H1 (cell line): ENCODE measurements around the gene RAB25. TPM values are rescaled to one million over a fixed set of nuclear protein-coding genes. Genes with fewer than 3 reads are reported as not detected.

ENCODE experiments used
- CTCF ChIA-PET: fragments of 300-600 bp; sonication (Branson Sonifier 250); formaldehyde crosslinking; loops from one replicate; lab custom pipeline; 2021; ENCODE audit not compliant: partially characterized antibody; lab: Charles Lee
- POLR2A ChIA-PET: fragments of 300-600 bp; sonication (Branson Sonifier 250); formaldehyde crosslinking; loops from one replicate; lab custom pipeline; 2021; ENCODE audit warnings: inconsistent platforms; ENCODE audit not compliant: partially characterized antibody; lab: Charles Lee
- DNase-seq, 2 experiments: peaks; one replicate each; pipeline versions ENCODE4 v3.0.0 to v3.0.0-alpha.2; 2010 to 2022; ENCODE audit warnings: low spot score in 2 of 2, low read depth in 1 of 2, mixed read lengths in 1 of 2
- FAIRE-seq: peaks from 2 replicates; lab custom pipeline; 2011; peaks lifted over from hg19 to GRCh38; lab: Jason Lieb, UNC
- H2AFZ ChIP-seq: 2 replicates; pipeline ENCODE4 v1.8.1; 2012; ENCODE audit warnings: low read length, inconsistent platforms
- H2AK5ac ChIP-seq: 2 replicates; pipeline ENCODE4 v1.6.1; 2013; ENCODE audit warnings: low read depth, low read length
- H2BK120ac ChIP-seq: replicated peaks from 2 replicates; pipeline ENCODE3; 2013; ENCODE audit warnings: low read depth, low read length, inconsistent platforms
- H2BK12ac ChIP-seq: 2 replicates; pipeline ENCODE4 v1.6.1; 2013; ENCODE audit warnings: low read depth, low read length
- H2BK15ac ChIP-seq: 2 replicates; pipeline ENCODE4 v1.6.1; 2013; ENCODE audit warnings: low read length
- H2BK20ac ChIP-seq: 2 replicates; pipeline ENCODE4 v1.6.1; 2013; ENCODE audit warnings: low read length
- H2BK5ac ChIP-seq: 2 replicates; pipeline ENCODE4 v1.6.1; 2013; ENCODE audit warnings: low read depth, low read length
- H3K14ac ChIP-seq: 2 replicates; pipeline ENCODE4 v1.6.1; 2013; ENCODE audit warnings: inconsistent platforms; ENCODE audit not compliant: insufficient read length
- H3K18ac ChIP-seq: 2 replicates; pipeline ENCODE4 v1.6.1; 2013; ENCODE audit warnings: low read length; ENCODE audit errors: extremely low read depth
- H3K23ac ChIP-seq: 2 replicates; pipeline ENCODE4 v1.6.1; 2013; ENCODE audit warnings: inconsistent platforms; ENCODE audit not compliant: insufficient read length
- H3K23me2 ChIP-seq: 2 replicates; pipeline ENCODE4 v1.6.1; 2013; ENCODE audit warnings: low read depth, low read length
- H3K27ac ChIP-seq: 2 replicates; pipeline ENCODE4 v1.6.1; 2011; ENCODE audit warnings: low read depth, low read length, inconsistent platforms
- H3K27me3 ChIP-seq, 4 experiments: replicated peaks in 1 of 4; 1 replicate in 1 of 4; 2 replicates in 3 of 4; pipeline versions ENCODE4 v1.6.1 to v1.8.1; 2011 to 2013; ENCODE audit warnings: low read length in 3 of 4, mild to moderate bottlenecking in 3 of 4, inconsistent platforms in 2 of 4, mixed read lengths in 2 of 4, moderate library complexity in 1 of 4; ENCODE audit not compliant: control insufficient read depth in 3 of 4, insufficient read depth in 3 of 4; ENCODE audit errors: extremely low read depth in 1 of 4
- H3K36me3 ChIP-seq, 4 experiments: 2 replicates each; pipeline versions ENCODE4 v1.6.1 to v1.8.1; 2011 to 2013; ENCODE audit warnings: mild to moderate bottlenecking in 4 of 4, low read length in 3 of 4, moderate library complexity in 2 of 4, control low read depth in 1 of 4, inconsistent platforms in 1 of 4; ENCODE audit not compliant: insufficient read depth in 4 of 4, control insufficient read depth in 2 of 4
- H3K4ac ChIP-seq: replicated peaks from 2 replicates; pipeline ENCODE3; 2013; ENCODE audit warnings: low read length, low read depth, mixed read lengths, inconsistent platforms; ENCODE audit not compliant: insufficient read length
- H3K4me1 ChIP-seq, 4 experiments: replicated peaks in 1 of 4; 1 replicate in 1 of 4; 2 replicates in 3 of 4; pipeline versions ENCODE4 v1.6.1 to v1.8.1; 2011 to 2013; ENCODE audit warnings: low read length in 3 of 4, inconsistent platforms in 2 of 4, mixed read lengths in 1 of 4; ENCODE audit not compliant: insufficient read depth in 4 of 4, control insufficient read depth in 3 of 4
- H3K4me2 ChIP-seq, 2 experiments: 2 replicates each; pipeline versions ENCODE4 v1.6.1 to v1.8.1; 2011 to 2013; ENCODE audit warnings: low read depth in 2 of 2, low read length in 2 of 2, control low read depth in 1 of 2, inconsistent platforms in 1 of 2, mild to moderate bottlenecking in 1 of 2; ENCODE audit not compliant: insufficient read depth in 1 of 2
- H3K4me3 ChIP-seq, 4 experiments: fragments of 200-600, 300-600 bp in 1 of 4; sonication (generic), shearing (Covaris generic), sonication (Bioruptor Twin) in 1 of 4; 2 replicates each; pipeline versions ENCODE4 v1.5.1 to v1.8.1; 2011 to 2016; ENCODE audit warnings: low read length in 4 of 4, low read depth in 3 of 4, control low read depth in 2 of 4, inconsistent platforms in 2 of 4, mild to moderate bottlenecking in 2 of 4, mixed read lengths in 1 of 4, moderate library complexity in 1 of 4; ENCODE audit not compliant: insufficient read depth in 2 of 4; ENCODE audit errors: extremely low read depth in 1 of 4
- H3K56ac ChIP-seq: replicated peaks from 2 replicates; pipeline ENCODE3; 2013; ENCODE audit warnings: low read depth, mild to moderate bottlenecking, mixed read lengths, low read length, inconsistent platforms; ENCODE audit not compliant: insufficient read length
- H3K79me1 ChIP-seq: 2 replicates; pipeline ENCODE4 v1.6.1; 2013; ENCODE audit warnings: low read depth, low read length, control low read depth
- H3K79me2 ChIP-seq, 2 experiments: 2 replicates each; pipeline versions ENCODE4 v1.6.1 to v1.8.1; 2012 to 2013; ENCODE audit warnings: low read length in 2 of 2, mild to moderate bottlenecking in 2 of 2, inconsistent platforms in 1 of 2; ENCODE audit not compliant: insufficient read depth in 2 of 2, control insufficient read depth in 1 of 2
- H3K9ac ChIP-seq, 4 experiments: replicated peaks in 1 of 4; 1 replicate in 1 of 4; 2 replicates in 3 of 4; pipeline versions ENCODE4 v1.6.1 to v1.8.1; 2011 to 2013; ENCODE audit warnings: low read depth in 3 of 4, low read length in 3 of 4, control low read depth in 2 of 4, mild to moderate bottlenecking in 2 of 4, moderate library complexity in 2 of 4, inconsistent platforms in 1 of 4; ENCODE audit errors: extremely low read depth in 1 of 4
- H3K9me3 ChIP-seq, 2 experiments: 2 replicates each; pipeline versions ENCODE4 v1.6.1 to v1.8.1; 2012 to 2013; ENCODE audit warnings: mild to moderate bottlenecking in 2 of 2, moderate library complexity in 2 of 2, control low read depth in 1 of 2, inconsistent platforms in 1 of 2, low read depth in 1 of 2, low read length in 1 of 2, mixed read lengths in 1 of 2; ENCODE audit not compliant: insufficient read depth in 2 of 2
- H4K20me1 ChIP-seq, 2 experiments: replicated peaks in 1 of 2; 2 replicates each; pipeline versions ENCODE3 to v1.8.1; 2011 to 2013; ENCODE audit warnings: inconsistent platforms in 2 of 2, low read length in 2 of 2, mild to moderate bottlenecking in 1 of 2; ENCODE audit not compliant: insufficient read depth in 2 of 2, control insufficient read depth in 1 of 2
- H4K5ac ChIP-seq: 2 replicates; pipeline ENCODE4 v1.6.1; 2013; ENCODE audit warnings: low read length, low read depth, mixed read lengths, inconsistent platforms; ENCODE audit not compliant: insufficient read length
- H4K8ac ChIP-seq: 2 replicates; pipeline ENCODE4 v1.8.0; 2013; ENCODE audit warnings: mild to moderate bottlenecking, moderate library complexity, low read length, inconsistent platforms; ENCODE audit not compliant: insufficient read depth; ENCODE audit errors: extremely low read depth
- H4K91ac ChIP-seq: replicated peaks from 2 replicates; pipeline ENCODE3; 2013; ENCODE audit warnings: low read length, mixed read lengths, inconsistent platforms; ENCODE audit not compliant: insufficient read length
- BRCA1 ChIP-seq: IDR thresholded peaks from 2 replicates; pipeline ENCODE4 v1.6.1; 2012; ENCODE audit warnings: low read depth, low read length, improper control_type of control experiment
- CREB1 ChIP-seq: IDR thresholded peaks from 2 replicates; pipeline ENCODE4 v1.6.1; 2012; ENCODE audit warnings: inconsistent platforms
- KDM1A ChIP-seq: fragments of 200-600, 300-600 bp; sonication (generic); IDR thresholded peaks from 2 replicates; pipeline ENCODE4 v1.7.1; 2016; ENCODE audit warnings: mild to moderate bottlenecking, low read length, borderline replicate concordance
- PHF8 ChIP-seq: fragments of 200-600 bp; sonication (generic); conservative IDR thresholded peaks from 2 replicates; pipeline ENCODE4 v1.7.1; 2012; ENCODE audit warnings: low read depth, mild to moderate bottlenecking, inconsistent platforms, low read length, moderate library complexity
- POLR2AphosphoS5 ChIP-seq: IDR thresholded peaks from 2 replicates; pipeline ENCODE4 v1.6.1; 2011; ENCODE audit warnings: low read depth, low read length
- RAD21 ChIP-seq, 2 experiments: IDR thresholded peaks in 1 of 2; conservative IDR thresholded peaks in 1 of 2; 2 replicates each; pipeline ENCODE4 v1.6.1; 2011; ENCODE audit warnings: low read depth in 2 of 2, low read length in 2 of 2, improper control_type of control experiment in 1 of 2, inconsistent platforms in 1 of 2, mild to moderate bottlenecking in 1 of 2, moderate library complexity in 1 of 2
- SRF ChIP-seq: IDR thresholded peaks from 2 replicates; pipeline ENCODE4 v1.6.1; 2011; ENCODE audit warnings: mild to moderate bottlenecking, low read depth, low read length, moderate library complexity
- WGBS, 2 experiments: shearing (Covaris generic) in 1 of 2; methylation state at CpG; one replicate each; pipeline versions ENCODE4 v1.1.6 to v1.1.7; 2013 to 2015; ENCODE audit warnings: low lambda C conversion rate in 2 of 2, mixed read lengths in 2 of 2, inconsistent platforms in 1 of 2, low coverage in 1 of 2, missing lambda C conversion rate in 1 of 2; ENCODE audit not compliant: insufficient replicate concordance in 2 of 2, insufficient coverage in 1 of 2, insufficient read length in 1 of 2; ENCODE audit errors: extremely low coverage in 1 of 2, missing lambda C conversion rate in 1 of 2; 5-methylcytosine and 5-hydroxymethylcytosine counted together
- long read RNA-seq, 2 experiments: library from RNA in 1 of 2; library from capped mRNA in 1 of 2; stranded (forward); transcript quantifications; one replicate each; pipeline ENCODE4 v2.0.0, GENCODE V29; 2021; ENCODE audit warnings: inconsistent platforms in 1 of 2
- polyA minus RNA-seq, 3 experiments: library from RNA; depleted of rRNA, polyadenylated mRNA; stranded (reverse); fragments of >200 nt; gene quantifications; 1 replicate in 2 of 3; 2 replicates in 1 of 3; pipeline ENCODE4 v1.2.3, GENCODE V29; 2011
- polyA plus RNA-seq, 7 experiments: library from polyadenylated mRNA; depleted of rRNA in 3 of 7; stranded (reverse) in 5 of 7; unstranded in 2 of 7; fragments of >200 nt in 5 of 7; fragments of 200-250 nt in 2 of 7; gene quantifications; 1 replicate in 5 of 7; 2 replicates in 1 of 7; 4 replicates in 1 of 7; pipeline versions ENCODE4 v1.2.1 to v1.2.3, GENCODE V29; 2011 to 2013; ENCODE audit warnings: missing spikeins in 2 of 7, mixed read lengths in 2 of 7
- total RNA-seq: library from RNA; stranded (reverse); fragmentation: NEBNext Ultra II Directional; extraction: Animal tissue kit (Norgen Biotek cat#: 25700); gene quantifications from 2 replicates; pipeline ENCODE4 v1.2.1, GENCODE V29; 2021

RAB25 gene
- total RNA-seq (34.8 and 38.5 TPM in 2 replicates), polyA plus RNA-seq (2011; rRNA removed) (98.2 and 117 TPM in 2 replicates), polyA minus RNA-seq (2011; rRNA and poly(A)+ RNA removed) (50.6 and 52.5 TPM in 2 replicates)
- 110 TPM for polyA plus RNA-seq (2011; cell fraction: cytosol; rRNA removed)
- 61.3 TPM for polyA plus RNA-seq (2011; cell fraction: nucleus; rRNA removed)
- 66.9 to 78.3 TPM (median 74.1 TPM) in 4 replicates for polyA plus RNA-seq (2012, experiment 1 of 2)
- polyA plus RNA-seq (2012, experiment 2 of 2): 91.5 TPM
- 48.0 TPM for polyA plus RNA-seq (2013, experiment 1 of 2)
- 50.7 TPM for polyA plus RNA-seq (2013, experiment 2 of 2)
- 24.8 TPM for polyA minus RNA-seq (2011; cell fraction: cytosol; rRNA and poly(A)+ RNA removed)
- polyA minus RNA-seq (2011; cell fraction: nucleus; rRNA and poly(A)+ RNA removed): 19.2 TPM
- long read RNA-seq, experiment 1, transcript RAB25-203 (4 exons, 681 nt): major isoform, 20 of 34 reads
- long read RNA-seq, experiment 1, transcript RAB25-201 (5 exons, 1,110 nt): minor isoform, 10 of 34 reads
- long read RNA-seq, experiment 1, partial matches to known transcripts: 2 of 34 reads
- long read RNA-seq, experiment 1, other reads (novel, unspliced or antisense): 0 of 34 reads
- long read RNA-seq, experiment 2, transcript RAB25-201 (5 exons, 1,110 nt): major isoform, 27 of 55 reads
- long read RNA-seq, experiment 2, transcript RAB25-203 (4 exons, 681 nt): major isoform, 27 of 55 reads
- long read RNA-seq, experiment 2, partial matches to known transcripts: 0 of 55 reads
- long read RNA-seq, experiment 2, other reads (novel, unspliced or antisense): 1 of 55 reads

DNA sequence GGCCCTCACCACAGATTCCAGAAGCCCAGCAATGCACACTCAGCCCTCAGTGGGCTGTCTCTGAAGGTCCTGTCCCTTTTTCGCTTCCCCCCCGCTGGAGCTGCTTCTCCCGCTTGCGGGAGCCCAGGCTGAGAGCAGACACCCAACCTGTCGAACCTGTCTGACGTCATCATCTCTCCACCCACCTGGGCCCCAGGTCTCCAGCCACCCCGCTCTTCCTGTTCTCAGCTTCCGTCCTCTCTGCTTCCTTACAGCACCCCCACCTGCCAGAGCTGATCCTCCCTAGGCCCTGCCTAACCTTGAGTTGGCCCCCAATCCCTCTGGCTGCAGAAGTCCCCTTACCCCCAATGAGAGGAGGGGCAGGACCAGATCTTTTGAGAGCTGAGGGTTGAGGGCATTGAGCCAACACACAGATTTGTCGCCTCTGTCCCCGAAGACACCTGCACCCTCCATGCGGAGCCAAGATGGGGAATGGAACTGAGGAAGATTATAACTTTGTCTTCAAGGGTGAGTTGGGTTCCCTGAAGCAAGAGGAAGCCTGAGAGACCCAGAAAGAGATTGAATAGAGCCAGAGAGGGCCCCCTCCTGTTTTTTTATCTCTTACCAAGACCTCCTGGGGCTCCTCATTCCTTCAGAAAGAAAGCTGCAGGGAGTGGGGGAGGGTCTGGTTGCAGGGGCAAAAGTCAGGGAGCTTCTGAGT is at the start of gene RAB25:
Gene RAB25 (plus strand): TSS at position 224 of the 700 bp plus-strand sequence. CDS start 241 bp downstream, at position 465.
- H3K4me3 ChIP-seq: peak within 1 kb of the TSS; percentile 39 to 65 (median 52)
- peaks cover 3 to 9% of the 10 kb centered on the region in 2 experiments for H4K20me1 ChIP-seq
- H2AK5ac ChIP-seq: peak within 1 kb of the TSS; percentile 57; the same call in 1 of the 2 replicates
- H2BK12ac ChIP-seq: peak within 1 kb of the TSS; percentile 92; the same call in 1 of the 2 replicates
- peak within 1 kb of the TSS in 3 of 4 experiments; percentile 68 to 82 (median 72); a peak in 6 of 7 replicates for H3K9ac ChIP-seq
- peak within 1 kb of the TSS; percentile 81; the same call in 1 of the 2 replicates for H4K8ac ChIP-seq
- WGBS, 2 experiments: 6% methylated on average over 11 of the region's 11 CpGs; no CpG with 5 or more reads in 1 of the 2 experiments
- no peaks in the 10 kb centered on the region for H3K27me3 ChIP-seq
- H2BK120ac ChIP-seq: no peak within 1 kb of the TSS
- H3K9me3 ChIP-seq: no peaks in the 10 kb centered on the region
- FAIRE-seq: no peak
- H3K79me1 ChIP-seq: no peaks in the 10 kb centered on the region
- H3K56ac ChIP-seq: peak within 1 kb of the TSS; percentile 26
- H3K18ac ChIP-seq: peak within 1 kb of the TSS; percentile 89
- H3K4me2 ChIP-seq: peak within 1 kb of the TSS; percentile 76 to 88
- ChIA-PET POLR2A (interaction anchor here (0.7 to 7.3 kb wide), 18 partner anchors 8 to 189 kb away, joined by 3 to 88 read pairs (median 5); partner anchors contain the start of genes ARHGEF2, LAMTOR2, MEX3A and PMF1), CTCF (interaction anchor here (0.7 to 6.2 kb wide), 12 partner anchors 9 to 86 kb away, joined by 3 to 23 read pairs (median 4); no protein-coding TSS in a partner anchor)
- peak within 1 kb of the TSS; percentile 93 for H3K27ac ChIP-seq
- H2BK20ac ChIP-seq: peak within 1 kb of the TSS; percentile 62; the same call in 1 of the 2 replicates
- peaks cover 0 to 22% (median 11%) of the 10 kb centered on the region in 4 experiments; a peak in 6 of 7 replicates for H3K4me1 ChIP-seq
- H3K23me2 ChIP-seq: peaks cover 10% of the 10 kb centered on the region
- peak within 1 kb of the TSS; percentile 95 for H2BK5ac ChIP-seq
- no peak within 1 kb of the TSS for H3K4ac ChIP-seq
- peak within 1 kb of the TSS; percentile 89 for H4K5ac ChIP-seq
- no peak within 1 kb of the TSS for H3K23ac ChIP-seq
- no peak within 1 kb of the TSS for H2AFZ ChIP-seq
- H3K36me3 ChIP-seq: peaks cover 0 to 7% (median 4%) of the 10 kb centered on the region in 4 experiments; a peak in 1 of 8 replicates
- H2BK15ac ChIP-seq: no peak within 1 kb of the TSS; the same call in 1 of the 2 replicates
- peak within 1 kb of the TSS; percentile 13 for H4K91ac ChIP-seq
- peak; percentile 66 to 84 for DNase-seq
- no peak within 1 kb of the TSS for H3K14ac ChIP-seq
- peaks cover 0 to 6% of the 10 kb centered on the region in 2 experiments; a peak in 1 of 4 replicates for H3K79me2 ChIP-seq
- TF ChIP-seq PHF8: 0 out of 2 replicates have a peak, but pooled peaks have one; percentile 20
- TF ChIP-seq RAD21 (IDR thresholded peaks at IDR 0.05 in 1 of 2, conservative IDR thresholded peaks at IDR 0.05 in 1 of 2; ENCODE audit: low read depth in 2 of 2, low read length in 2 of 2): no peak; a peak in 1 of 4 replicates
- TF ChIP-seq BRCA1: no peak
- TF ChIP-seq CREB1: peak; percentile 90
- TF ChIP-seq KDM1A: no peak
- TF ChIP-seq SRF: no peak
- peak; percentile 63; the same call in 1 of the 2 replicates for TF ChIP-seq POLR2AphosphoS5
